HepG2 (cell line): ENCODE measurements around the gene CDC37. TPM values are rescaled to one million over a fixed set of nuclear protein-coding genes. Genes with fewer than 3 reads are reported as not detected.
A peak's percentile ranks its signal among the peaks of the same experiment; 100 is the strongest.

Experiments used
- CEBPB ChIP-seq: IDR thresholded peaks from 2 replicates; pipeline ENCODE4 v1.6.1; 2011; ENCODE audit warnings: low read depth, low read length, improper control_type of control experiment, borderline replicate concordance
- KLF13 ChIP-seq: sonication (generic); formaldehyde crosslinking; IDR thresholded peaks from 2 replicates; pipeline ENCODE4 v1.4.0; 2020; ENCODE audit warnings: mild to moderate bottlenecking, missing genetic modification reagents
- MXI1 ChIP-seq: IDR thresholded peaks from 3 replicates; pipeline ENCODE4 v1.6.1; 2012; ENCODE audit warnings: low read depth, low read length, inconsistent platforms, borderline replicate concordance
- POGK ChIP-seq: sonication (generic); formaldehyde crosslinking; conservative IDR thresholded peaks from 2 replicates; pipeline ENCODE4 v1.8.0; 2022; ENCODE audit warnings: mild to moderate bottlenecking, moderate library complexity, missing genetic modification reagents
- POLR2G ChIP-seq: fragments of 200-400 bp; formaldehyde crosslinking; IDR thresholded peaks from 2 replicates; pipeline ENCODE4 v1.6.1; 2018; ENCODE audit warnings: mild to moderate bottlenecking, low read depth, low read length, moderate library complexity
- RBM22 ChIP-seq: fragments of 200-400 bp; formaldehyde crosslinking; optimal IDR thresholded peaks from 2 replicates; pipeline ENCODE3; 2017; ENCODE audit warnings: mild to moderate bottlenecking, low read length, moderate library complexity
- SAFB2 ChIP-seq: sonication (generic); formaldehyde crosslinking; IDR thresholded peaks from 2 replicates; pipeline ENCODE4 v1.5.1; 2020; ENCODE audit warnings: missing genetic modification reagents, low read depth, mild to moderate bottlenecking, borderline replicate concordance
- SOX6 ChIP-seq, 2 experiments: fragments of 450-650 bp in 1 of 2; sonication (generic) in 1 of 2; formaldehyde crosslinking in 1 of 2; IDR thresholded peaks; 2 replicates each; pipeline versions ENCODE4 v1.4.0 to v1.6.1; 2017 to 2020; ENCODE audit warnings: antibody characterized with exemption in 1 of 2, mild to moderate bottlenecking in 1 of 2, missing genetic modification reagents in 1 of 2
- TCF12 ChIP-seq, 2 experiments: fragments of 450-650 bp in 1 of 2; sonication (generic) in 1 of 2; formaldehyde crosslinking in 1 of 2; IDR thresholded peaks; 2 replicates each; pipeline versions ENCODE4 v1.6.1 to v1.8.0; 2017 to 2022; ENCODE audit warnings: antibody characterized with exemption in 1 of 2, mild to moderate bottlenecking in 1 of 2, missing genetic modification reagents in 1 of 2, moderate library complexity in 1 of 2
- ZBTB2 ChIP-seq: sonication (generic); formaldehyde crosslinking; IDR thresholded peaks from 2 replicates; pipeline ENCODE4 v1.8.0; 2022; ENCODE audit warnings: low read depth, missing genetic modification reagents
- ZNF124 ChIP-seq: sonication (generic); formaldehyde crosslinking; IDR thresholded peaks from 2 replicates; pipeline ENCODE4 v1.4.0; 2020; ENCODE audit warnings: missing genetic modification reagents
- ZNF275 ChIP-seq: sonication (generic); formaldehyde crosslinking; IDR thresholded peaks from 2 replicates; pipeline ENCODE4 v1.8.0; 2022; ENCODE audit warnings: missing genetic modification reagents, mild to moderate bottlenecking, inconsistent platforms, borderline replicate concordance
- ZNF720 ChIP-seq: sonication (generic); formaldehyde crosslinking; IDR thresholded peaks from 2 replicates; pipeline ENCODE4 v1.4.0; 2020; ENCODE audit warnings: missing genetic modification reagents
- polyA plus RNA-seq, 8 experiments: library from polyadenylated mRNA; depleted of rRNA in 3 of 8; stranded (reverse) in 7 of 8; unstranded in 1 of 8; fragments of >200 nt; fragmentation: Illumina TruSeq in 4 of 8; extraction: Trizol in 4 of 8; gene quantifications; 2 replicates each; pipeline versions ENCODE4 v1.2.1 to v1.2.3, GENCODE V29; 2011 to 2016; ENCODE audit warnings: low read depth in 4 of 8, missing spikeins in 1 of 8, mixed read lengths in 1 of 8; ENCODE audit not compliant: insufficient read depth in 1 of 8
- total RNA-seq, 5 experiments: library from RNA; depleted of rRNA; stranded (reverse); fragments of >200 nt; fragmentation: Illumina TruSeq; extraction: Trizol; gene quantifications; 2 replicates each; pipeline ENCODE4 v1.2.3, GENCODE V29; 2016; ENCODE audit warnings: low read depth in 1 of 5
- TF ChIP-seq, protein P1 (sequence below): sonication (generic); formaldehyde crosslinking; conservative IDR thresholded peaks from 2 replicates; pipeline ENCODE4 v1.4.0; 2020; ENCODE audit warnings: mild to moderate bottlenecking, missing genetic modification reagents, moderate library complexity
- TF ChIP-seq, protein P2 (sequence below): sonication (generic); formaldehyde crosslinking; IDR thresholded peaks from 2 replicates; pipeline ENCODE4 v1.5.0; 2020; ENCODE audit warnings: mild to moderate bottlenecking, missing genetic modification reagents, borderline replicate concordance
- TF ChIP-seq, protein P3 (sequence below): sonication (generic); formaldehyde crosslinking; IDR thresholded peaks from 2 replicates; pipeline ENCODE4 v1.8.0; 2022; ENCODE audit warnings: mild to moderate bottlenecking, missing genetic modification reagents

The CDC37 gene
- total and polyA plus RNA-seq, 2 of the 13 experiments (the other 11 are each of a cell fraction or from before 2014, with no cell fraction given) = 158 to 177 TPM

DNA sequence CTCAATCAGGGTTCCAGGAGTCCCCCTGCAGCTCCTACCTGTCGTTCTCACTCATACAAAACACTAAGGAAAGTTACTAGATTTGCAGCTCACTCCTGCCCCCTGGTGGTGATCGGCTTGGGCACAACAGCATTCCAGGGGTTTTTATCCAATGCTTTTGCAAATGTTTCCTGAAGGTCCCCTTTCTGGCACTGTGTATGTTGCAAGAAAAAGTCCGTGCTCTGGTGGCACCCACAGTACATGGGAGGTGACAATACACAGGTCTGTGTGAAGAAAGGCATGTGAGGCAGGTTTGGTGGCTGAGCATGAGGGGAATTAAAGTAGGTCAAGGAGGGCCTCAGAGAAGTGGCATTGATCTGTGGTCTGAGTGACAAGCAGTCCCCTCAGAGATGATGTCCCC is 14.4 kb downstream of the CDC37 start (continued):
- peak; percentile 10; the same call in 1 of the 3 replicates for TF ChIP-seq MXI1
- 0 out of 2 replicates have a peak, but pooled peaks have one; percentile 29 for TF ChIP-seq POGK
- TF ChIP-seq, protein P1, sequence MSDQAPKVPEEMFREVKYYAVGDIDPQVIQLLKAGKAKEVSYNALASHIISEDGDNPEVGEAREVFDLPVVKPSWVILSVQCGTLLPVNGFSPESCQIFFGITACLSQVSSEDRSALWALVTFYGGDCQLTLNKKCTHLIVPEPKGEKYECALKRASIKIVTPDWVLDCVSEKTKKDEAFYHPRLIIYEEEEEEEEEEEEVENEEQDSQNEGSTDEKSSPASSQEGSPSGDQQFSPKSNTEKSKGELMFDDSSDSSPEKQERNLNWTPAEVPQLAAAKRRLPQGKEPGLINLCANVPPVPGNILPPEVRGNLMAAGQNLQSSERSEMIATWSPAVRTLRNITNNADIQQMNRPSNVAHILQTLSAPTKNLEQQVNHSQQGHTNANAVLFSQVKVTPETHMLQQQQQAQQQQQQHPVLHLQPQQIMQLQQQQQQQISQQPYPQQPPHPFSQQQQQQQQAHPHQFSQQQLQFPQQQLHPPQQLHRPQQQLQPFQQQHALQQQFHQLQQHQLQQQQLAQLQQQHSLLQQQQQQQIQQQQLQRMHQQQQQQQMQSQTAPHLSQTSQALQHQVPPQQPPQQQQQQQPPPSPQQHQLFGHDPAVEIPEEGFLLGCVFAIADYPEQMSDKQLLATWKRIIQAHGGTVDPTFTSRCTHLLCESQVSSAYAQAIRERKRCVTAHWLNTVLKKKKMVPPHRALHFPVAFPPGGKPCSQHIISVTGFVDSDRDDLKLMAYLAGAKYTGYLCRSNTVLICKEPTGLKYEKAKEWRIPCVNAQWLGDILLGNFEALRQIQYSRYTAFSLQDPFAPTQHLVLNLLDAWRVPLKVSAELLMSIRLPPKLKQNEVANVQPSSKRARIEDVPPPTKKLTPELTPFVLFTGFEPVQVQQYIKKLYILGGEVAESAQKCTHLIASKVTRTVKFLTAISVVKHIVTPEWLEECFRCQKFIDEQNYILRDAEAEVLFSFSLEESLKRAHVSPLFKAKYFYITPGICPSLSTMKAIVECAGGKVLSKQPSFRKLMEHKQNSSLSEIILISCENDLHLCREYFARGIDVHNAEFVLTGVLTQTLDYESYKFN (CRISPR knock-in tag) = 0 out of 2 replicates have a peak, but pooled peaks have one; percentile 22
- TF ChIP-seq ZBTB2 (CRISPR knock-in tag) = 0 out of 2 replicates have a peak, but pooled peaks have one; percentile 24
- TF ChIP-seq POLR2G = peak; percentile 62; the same call in 1 of the 2 replicates
- TF ChIP-seq, protein P2, sequence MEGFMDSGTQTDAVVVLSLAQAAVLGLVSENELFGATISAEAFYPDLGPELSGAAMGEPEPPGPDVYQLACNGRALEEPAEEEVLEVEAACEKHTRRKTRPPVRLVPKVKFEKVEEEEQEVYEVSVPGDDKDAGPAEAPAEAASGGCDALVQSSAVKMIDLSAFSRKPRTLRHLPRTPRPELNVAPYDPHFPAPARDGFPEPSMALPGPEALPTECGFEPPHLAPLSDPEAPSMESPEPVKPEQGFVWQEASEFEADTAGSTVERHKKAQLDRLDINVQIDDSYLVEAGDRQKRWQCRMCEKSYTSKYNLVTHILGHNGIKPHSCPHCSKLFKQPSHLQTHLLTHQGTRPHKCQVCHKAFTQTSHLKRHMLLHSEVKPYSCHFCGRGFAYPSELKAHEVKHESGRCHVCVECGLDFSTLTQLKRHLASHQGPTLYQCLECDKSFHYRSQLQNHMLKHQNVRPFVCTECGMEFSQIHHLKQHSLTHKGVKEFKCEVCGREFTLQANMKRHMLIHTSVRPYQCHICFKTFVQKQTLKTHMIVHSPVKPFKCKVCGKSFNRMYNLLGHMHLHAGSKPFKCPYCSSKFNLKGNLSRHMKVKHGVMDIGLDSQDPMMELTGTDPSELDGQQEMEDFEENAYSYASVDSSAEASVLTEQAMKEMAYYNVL (CRISPR knock-in tag) = peak; percentile 19; the same call in 1 of the 2 replicates
- no peak for TF ChIP-seq KLF13 (CRISPR knock-in tag)
- TF ChIP-seq RBM22 = peak; percentile 77
- TF ChIP-seq SOX6 (IDR thresholded peaks at IDR 0.05) = no peak
- peak; percentile 42; the same call in 1 of the 2 replicates for TF ChIP-seq SOX6 (CRISPR knock-in tag; IDR thresholded peaks at IDR 0.05)
- TF ChIP-seq SAFB2 = 0 out of 2 replicates have a peak, but pooled peaks have one; percentile 38
- no peak for TF ChIP-seq TCF12 (IDR thresholded peaks at IDR 0.05)
- TF ChIP-seq TCF12 (CRISPR knock-in tag; IDR thresholded peaks at IDR 0.05) = peak; percentile 43; the same call in 1 of the 2 replicates
- no peak for TF ChIP-seq ZNF124 (CRISPR knock-in tag)
- TF ChIP-seq ZNF275 (CRISPR knock-in tag) = 0 out of 2 replicates have a peak, but pooled peaks have one; percentile 51
- TF ChIP-seq, protein P3, sequence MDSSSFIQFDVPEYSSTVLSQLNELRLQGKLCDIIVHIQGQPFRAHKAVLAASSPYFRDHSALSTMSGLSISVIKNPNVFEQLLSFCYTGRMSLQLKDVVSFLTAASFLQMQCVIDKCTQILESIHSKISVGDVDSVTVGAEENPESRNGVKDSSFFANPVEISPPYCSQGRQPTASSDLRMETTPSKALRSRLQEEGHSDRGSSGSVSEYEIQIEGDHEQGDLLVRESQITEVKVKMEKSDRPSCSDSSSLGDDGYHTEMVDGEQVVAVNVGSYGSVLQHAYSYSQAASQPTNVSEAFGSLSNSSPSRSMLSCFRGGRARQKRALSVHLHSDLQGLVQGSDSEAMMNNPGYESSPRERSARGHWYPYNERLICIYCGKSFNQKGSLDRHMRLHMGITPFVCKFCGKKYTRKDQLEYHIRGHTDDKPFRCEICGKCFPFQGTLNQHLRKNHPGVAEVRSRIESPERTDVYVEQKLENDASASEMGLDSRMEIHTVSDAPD (CRISPR knock-in tag) = no peak
- TF ChIP-seq CEBPB = peak; percentile 67; the same call in 1 of the 2 replicates
- TF ChIP-seq ZNF720 = no peak
